ENCODE data around the gene WNK2.

DNA sequence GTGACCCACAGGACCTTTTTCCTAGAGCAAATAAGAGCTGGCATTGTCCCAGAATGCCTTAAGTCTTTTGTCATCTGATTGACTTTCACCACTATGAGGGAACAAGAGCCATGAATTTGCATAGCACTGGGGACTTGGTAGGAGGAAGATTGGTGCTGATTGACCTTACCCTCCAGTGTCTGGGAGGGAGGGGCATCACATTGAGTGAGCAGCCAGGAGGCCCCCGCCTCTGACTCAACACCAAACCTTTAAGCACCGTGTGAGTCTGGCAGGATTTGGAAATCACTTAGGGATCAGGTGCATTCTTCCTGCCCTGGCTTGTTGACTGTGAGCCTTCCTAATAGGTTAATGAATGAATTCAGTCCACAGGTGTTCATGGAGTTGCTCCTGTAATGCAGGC, 40.7 kb downstream of the WNK2 start:
- TF ChIP-seq, protein P1, sequence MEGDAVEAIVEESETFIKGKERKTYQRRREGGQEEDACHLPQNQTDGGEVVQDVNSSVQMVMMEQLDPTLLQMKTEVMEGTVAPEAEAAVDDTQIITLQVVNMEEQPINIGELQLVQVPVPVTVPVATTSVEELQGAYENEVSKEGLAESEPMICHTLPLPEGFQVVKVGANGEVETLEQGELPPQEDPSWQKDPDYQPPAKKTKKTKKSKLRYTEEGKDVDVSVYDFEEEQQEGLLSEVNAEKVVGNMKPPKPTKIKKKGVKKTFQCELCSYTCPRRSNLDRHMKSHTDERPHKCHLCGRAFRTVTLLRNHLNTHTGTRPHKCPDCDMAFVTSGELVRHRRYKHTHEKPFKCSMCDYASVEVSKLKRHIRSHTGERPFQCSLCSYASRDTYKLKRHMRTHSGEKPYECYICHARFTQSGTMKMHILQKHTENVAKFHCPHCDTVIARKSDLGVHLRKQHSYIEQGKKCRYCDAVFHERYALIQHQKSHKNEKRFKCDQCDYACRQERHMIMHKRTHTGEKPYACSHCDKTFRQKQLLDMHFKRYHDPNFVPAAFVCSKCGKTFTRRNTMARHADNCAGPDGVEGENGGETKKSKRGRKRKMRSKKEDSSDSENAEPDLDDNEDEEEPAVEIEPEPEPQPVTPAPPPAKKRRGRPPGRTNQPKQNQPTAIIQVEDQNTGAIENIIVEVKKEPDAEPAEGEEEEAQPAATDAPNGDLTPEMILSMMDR (IDR thresholded peaks at IDR 0.05; ENCODE audit: insufficient read depth, low read length): no peak
- TF ChIP-seq POLR2AphosphoS5 (IDR thresholded peaks at IDR 0.05; ENCODE audit: low read depth) (no peak), GABPA (IDR thresholded peaks at IDR 0.05; ENCODE audit: low read depth) (no peak)

All from HL-60 (cell line).